Measurements from ENCODE around the gene PHLDB2. TPM values are rescaled to one million over a fixed set of nuclear protein-coding genes. Genes with fewer than 3 reads are reported as not detected.

PHLDB2 gene
- total RNA-seq, 2 experiments from 2014 or later = 5.8 to 6.0 TPM

- Histone ChIP-seq H3K4me3 (ENCODE audit: low read length) (no peak overlapping the region), H3K27me3 (ENCODE audit: control insufficient read depth in 1 of 2, insufficient read depth in 2 of 2, low read length in 2 of 2) (peaks cover 0 to 4% of the 10 kb centered on the region in 2 experiments), H3K4me1 (ENCODE audit: insufficient read depth, low read length) (peaks cover 20% of the 10 kb centered on the region), H3K27ac (ENCODE audit: low read depth in 1 of 2, low read length in 2 of 2) (no peak overlapping the region), H3K9me3 (ENCODE audit: control insufficient read depth in 1 of 2, insufficient read depth in 1 of 2, low read length in 2 of 2) (no peaks in the 10 kb centered on the region), H3K36me3 (ENCODE audit: insufficient read depth, low read length) (no peaks in the 10 kb centered on the region)
- peaks cover 28% of the 10 kb centered on the region for H3K4me1 Mint-ChIP-seq (ENCODE audit: low read depth)
- peak overlapping the region; percentile 13 for H3K4me3 Mint-ChIP-seq
- CTCF ChIA-PET = no interaction called here
- no peak overlapping the region for H3K27ac Mint-ChIP-seq
- TF ChIP-seq CTCF (IDR thresholded peaks at IDR 0.05) = no peak
- peaks cover 6% of the 10 kb centered on the region for H3K36me3 Mint-ChIP-seq (ENCODE audit: low read depth)
- no peak for DNase-seq
- ATAC-seq (ENCODE audit: poor library complexity) = no peak
- intact Hi-C loops (cut with DNase I, micrococcal nuclease) = loop anchor here in 1 of 2 experiments (10.0 kb wide), 1 partner anchor 132 kb away; no protein-coding TSS in a partner anchor
- H3K27me3 Mint-ChIP-seq = peaks cover 43% of the 10 kb centered on the region
- POLR2A ChIA-PET = no interaction called here
- H3K9me3 Mint-ChIP-seq = no peaks in the 10 kb centered on the region
These were observed 2.6 kb upstream of the PHLDB2 start for GRCh38 chr3:111856501-111856900.

- no peaks in the 10 kb centered on the region for H3K9me3 ChIP-seq (ENCODE audit: control insufficient read depth in 1 of 2, insufficient read depth in 1 of 2, low read length in 2 of 2)
- H3K4me3 ChIP-seq (ENCODE audit: low read length) = no peak overlapping the region
- no peak overlapping the region for H3K27ac ChIP-seq (ENCODE audit: low read depth in 1 of 2, low read length in 2 of 2)
- peaks cover 0 to 4% of the 10 kb centered on the region in 2 experiments for H3K27me3 ChIP-seq (ENCODE audit: control insufficient read depth in 1 of 2, insufficient read depth in 2 of 2, low read length in 2 of 2)
- peaks cover 51% of the 10 kb centered on the region for H3K27me3 Mint-ChIP-seq
- H3K9me3 Mint-ChIP-seq = no peaks in the 10 kb centered on the region
- peaks cover 6% of the 10 kb centered on the region for H3K36me3 Mint-ChIP-seq (ENCODE audit: low read depth)
- ChIA-PET CTCF (interaction anchor here (2.3 kb wide), 1 partner anchor 9 kb away, joined by 7 read pairs; no protein-coding TSS in a partner anchor), POLR2A (interaction anchor here (0.7 kb wide), 1 partner anchor 47 kb away, joined by 3 read pairs; no protein-coding TSS in a partner anchor)
- H3K36me3 ChIP-seq (ENCODE audit: insufficient read depth, low read length) = no peaks in the 10 kb centered on the region
- H3K27ac Mint-ChIP-seq = no peak overlapping the region
- peaks cover 24% of the 10 kb centered on the region for H3K4me1 Mint-ChIP-seq (ENCODE audit: low read depth)
- intact Hi-C loops (cut with DNase I, micrococcal nuclease) = loop anchor here in 1 of 2 experiments (10.0 kb wide), 1 partner anchor 133 kb away; no protein-coding TSS in a partner anchor
- no peak for TF ChIP-seq CTCF (IDR thresholded peaks at IDR 0.05)
- no peak for DNase-seq
- H3K4me3 Mint-ChIP-seq = peak overlapping the region; percentile 43
- H3K4me1 ChIP-seq (ENCODE audit: insufficient read depth, low read length) = peaks cover 20% of the 10 kb centered on the region
- no peak for ATAC-seq (ENCODE audit: poor library complexity)
These were observed 1.6 kb upstream of the PHLDB2 start for GRCh38 chr3:111857474-111857873.

GRCh38 chr3:111858642-111859041, 423 bp upstream of the PHLDB2 start:
- CTCF ChIA-PET = interaction anchor here (0.6 to 2.3 kb wide), 3 partner anchors 8 to 242 kb away, joined by 3 to 7 read pairs (median 4); no protein-coding TSS in a partner anchor
- no peak overlapping the region for H3K27ac Mint-ChIP-seq
- Histone ChIP-seq H3K4me1 (ENCODE audit: insufficient read depth, low read length) (peaks cover 20% of the 10 kb centered on the region), H3K27ac (ENCODE audit: low read depth in 1 of 2, low read length in 2 of 2) (no peak overlapping the region), H3K9me3 (ENCODE audit: control insufficient read depth in 1 of 2, insufficient read depth in 1 of 2, low read length in 2 of 2) (no peaks in the 10 kb centered on the region), H3K4me3 (ENCODE audit: low read length) (peak overlapping the region; percentile 81), H3K27me3 (ENCODE audit: control insufficient read depth in 1 of 2, insufficient read depth in 2 of 2, low read length in 2 of 2) (peaks cover 0 to 4% of the 10 kb centered on the region in 2 experiments), H3K36me3 (ENCODE audit: insufficient read depth, low read length) (no peaks in the 10 kb centered on the region)
- DNase-seq (peak in 1 of 14 experiments; percentile 4), ATAC-seq (ENCODE audit: poor library complexity) (no peak)
- peaks cover 63% of the 10 kb centered on the region for H3K27me3 Mint-ChIP-seq
- no peak for TF ChIP-seq CTCF (IDR thresholded peaks at IDR 0.05)
- no peaks in the 10 kb centered on the region for H3K9me3 Mint-ChIP-seq
- peaks cover 6% of the 10 kb centered on the region for H3K36me3 Mint-ChIP-seq (ENCODE audit: low read depth)
- H3K4me1 Mint-ChIP-seq (ENCODE audit: low read depth) = peaks cover 24% of the 10 kb centered on the region
- H3K4me3 Mint-ChIP-seq = peak overlapping the region; percentile 90
- intact Hi-C loops (cut with DNase I, micrococcal nuclease) = loop anchor here in 1 of 2 experiments (10.0 kb wide), 1 partner anchor 134 kb away; no protein-coding TSS in a partner anchor
- POLR2A ChIA-PET = interaction anchor here (0.7 to 2.9 kb wide), 2 partner anchors 24 to 121 kb away, joined by 3 to 24 read pairs; partner anchors contain the start of gene ABHD10
